Subcutaneous adipose tissue (tissue), 4 donors: ENCODE results near the gene TFDP2. TPM values are rescaled to one million over a fixed set of nuclear protein-coding genes. Genes with fewer than 3 reads are reported as not detected.

Experiments
- CTCF ChIP-seq: fragments of 450-650 bp; IDR thresholded peaks from one replicate; pipeline ENCODE4 v1.5.1; 2016; ENCODE audit warnings: low read depth, mild to moderate bottlenecking, control low read depth, antibody characterized with exemption, moderate library complexity
- small RNA-seq: library from RNA; depleted of rRNA; stranded (forward); fragments of <200 nt; gene quantifications from one replicate; pipeline ENCODE3, GENCODE V24; 2016
- total RNA-seq, 4 donors: library from RNA; depleted of rRNA; stranded (reverse); fragments of >200 nt; gene quantifications; one replicate each; pipeline ENCODE4 v1.1.0, GENCODE V29; 2016

TFDP2 gene
- total RNA-seq, 4 donors from 2014 or later = 56.4 to 238 (median 87.4) TPM

GRCh38 chr3:141905129-141905528 lies 244.2 kb downstream of the TFDP2 start:
- no peak for TF ChIP-seq CTCF

DNA sequence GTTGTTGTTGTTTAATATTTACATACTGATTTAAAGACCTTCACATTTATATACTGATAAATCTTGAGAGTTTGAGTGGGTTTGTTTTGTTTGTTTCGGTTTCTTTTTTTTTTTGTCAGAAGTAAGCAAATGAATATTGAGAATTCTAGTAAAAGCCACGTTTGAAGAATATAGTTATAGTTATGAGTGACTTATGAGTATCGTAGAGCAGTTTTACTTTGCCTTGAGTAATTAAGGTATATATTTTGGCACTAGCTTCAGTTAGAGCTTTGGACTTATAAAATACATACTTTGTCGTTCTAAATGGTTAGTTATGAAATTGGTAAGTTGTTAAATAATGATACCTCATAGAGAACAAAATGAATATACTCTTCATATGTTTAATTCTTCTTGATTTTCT lies 245.1 kb downstream of the TFDP2 start:
- TF ChIP-seq CTCF = no peak

- no peak for TF ChIP-seq CTCF
These were observed 247.4 kb downstream of the TFDP2 start for GRCh38 chr3:141901914-141902313.

DNA sequence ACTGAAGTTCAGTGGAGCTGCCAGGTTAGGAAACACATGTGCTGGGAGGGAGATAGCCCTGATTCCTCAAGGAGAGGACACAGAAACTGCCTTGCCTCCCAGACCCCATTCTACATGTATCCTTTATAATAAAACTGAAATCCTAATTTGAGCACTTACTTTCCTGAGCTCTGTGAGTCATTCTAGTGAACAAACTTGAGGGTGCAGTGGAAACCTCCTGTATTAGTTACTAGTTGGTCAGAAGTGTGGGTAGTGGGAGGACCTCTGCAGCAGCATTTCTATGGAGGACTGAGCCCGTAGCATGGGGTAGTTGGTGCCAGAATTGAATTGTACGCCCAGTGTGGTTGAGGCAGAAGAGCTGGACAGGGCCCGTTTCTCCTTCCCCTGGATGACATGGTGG lies 249.0 kb downstream of the TFDP2 start:
- TF ChIP-seq CTCF = no peak

DNA sequence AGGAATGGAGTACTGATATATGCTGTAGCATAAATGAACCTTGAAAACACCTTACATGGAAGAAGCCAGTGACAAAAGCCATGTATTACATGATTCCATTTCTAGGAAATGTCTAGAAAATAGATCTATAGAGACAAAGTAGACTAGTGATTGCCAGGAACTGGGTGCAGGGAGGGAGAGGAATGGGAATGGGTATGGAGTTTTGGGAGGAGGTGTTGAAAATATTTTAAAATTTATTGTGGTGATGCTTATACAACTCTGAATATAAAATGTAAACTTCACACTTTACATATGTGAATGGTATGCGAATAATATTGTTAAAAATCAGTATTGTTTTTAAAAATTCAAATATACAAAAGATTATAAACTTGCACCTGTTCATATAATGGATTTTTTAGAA lies 250.4 kb downstream of the TFDP2 start:
- TF ChIP-seq CTCF = no peak

DNA sequence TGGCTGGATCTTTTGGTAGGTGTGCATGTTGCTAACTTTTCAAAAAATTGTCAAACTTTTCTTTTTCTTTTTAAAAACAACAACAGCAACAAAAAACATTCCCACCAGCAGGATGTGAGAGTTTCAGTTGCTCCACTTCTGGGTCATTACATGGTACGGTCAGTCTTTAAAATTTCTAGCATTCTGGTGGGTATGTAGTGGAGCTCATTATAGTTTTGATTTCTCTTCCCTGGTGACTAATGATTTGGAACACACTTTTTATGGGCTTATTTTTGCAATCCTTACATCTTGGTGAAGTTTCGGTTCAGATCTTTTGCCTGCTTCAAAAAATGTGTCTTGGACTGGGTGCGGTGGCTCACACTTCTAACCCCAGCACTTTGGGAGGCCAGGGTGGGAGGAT lies 253.6 kb downstream of the TFDP2 start:
- no peak for TF ChIP-seq CTCF

DNA sequence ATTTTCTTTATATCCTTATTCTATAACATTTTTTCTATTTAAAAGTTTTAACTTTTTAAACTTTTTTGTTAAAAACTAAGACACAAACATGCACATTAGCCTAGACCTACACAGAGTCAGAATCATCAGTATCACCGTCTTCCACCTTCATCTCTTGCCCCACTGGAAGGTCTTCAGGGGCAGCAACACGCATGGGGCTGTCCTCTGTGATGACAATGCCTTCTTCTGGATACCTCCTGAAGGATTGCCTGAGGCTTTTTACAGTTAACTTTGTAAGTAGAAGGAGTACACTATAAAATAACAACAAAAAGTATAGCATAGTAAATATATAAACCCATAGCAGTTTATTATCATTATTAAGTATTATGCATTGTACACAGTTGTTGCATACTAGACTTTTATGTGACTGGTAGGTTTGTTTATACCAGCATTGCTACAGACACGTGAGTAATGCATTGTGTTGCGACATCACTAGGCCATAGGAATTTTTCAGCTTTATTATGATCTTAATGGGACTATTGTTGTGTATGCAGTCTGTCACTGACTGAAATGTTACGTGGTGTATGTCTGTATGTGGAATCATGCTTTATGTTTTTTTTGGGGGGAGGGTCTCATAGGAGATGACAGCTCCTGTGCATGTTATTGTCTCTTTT lies 254.7 kb downstream of the TFDP2 start:
- no peak for TF ChIP-seq CTCF

Small RNAs within 50 kb of the gene (small RNA-seq; reads per million reads assigned to genes)
- gene RNU6-425P (not detected), gene RNU6-509P (not detected)

Other genes starting within 250 kb of the TFDP2 start
- gene GK5, start 76.0 kb upstream of the TFDP2 start, total RNA-seq = 10 to 100 TPM; 23.9 to 38.6 (median 25.9) TPM